NCI-H1417 (cell line): ENCODE data around the gene CHAF1B.

ENCODE experiments used
- DNase-seq, 3 experiments: peaks; one replicate each; lab custom pipeline; 2025; lab: John Stamatoyannopoulos, UW

The CHAF1B gene

DNA sequence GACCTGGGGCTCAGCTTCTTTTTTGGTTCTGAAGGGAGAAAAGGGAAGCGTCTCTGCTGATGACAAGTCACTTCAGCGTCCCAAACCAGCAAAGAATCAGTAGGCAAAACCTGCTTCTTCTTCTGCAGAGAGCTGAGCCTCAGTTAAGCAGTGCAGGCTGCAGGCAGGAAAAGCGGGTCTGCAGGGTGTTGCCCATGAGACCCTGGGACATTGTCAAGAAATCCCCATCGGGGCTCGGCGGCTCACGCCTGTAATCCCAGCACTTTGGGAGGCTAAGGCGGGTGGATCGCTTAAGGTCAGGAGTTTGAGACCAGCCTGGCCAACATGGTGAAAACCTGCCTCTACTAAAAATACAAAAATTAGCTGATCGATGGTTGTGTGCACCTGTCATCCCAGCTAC lies 78.0 kb downstream of the CHAF1B start:
- DNase-seq, result no peak

DNA sequence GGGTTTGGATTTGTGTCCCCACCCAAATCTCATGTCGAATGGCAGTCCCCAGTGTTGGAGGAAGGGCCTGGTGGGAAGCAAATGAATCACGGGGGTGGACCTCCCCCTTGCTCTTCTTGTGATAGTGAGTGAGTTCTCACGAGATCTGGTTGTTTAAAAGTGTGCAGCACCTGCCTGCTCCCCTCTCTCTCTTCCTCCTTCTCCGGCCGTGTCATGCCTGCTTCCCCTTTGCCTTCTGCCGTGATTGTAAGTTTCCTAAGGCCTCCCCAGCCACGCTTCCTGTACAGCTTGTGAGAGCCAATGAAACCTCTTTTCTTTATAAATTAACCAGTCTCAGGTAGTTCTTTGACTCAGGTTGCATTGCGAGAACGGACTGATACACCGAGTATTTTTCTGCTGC lies 78.8 kb downstream of the CHAF1B start:
- no peak for DNase-seq

DNA sequence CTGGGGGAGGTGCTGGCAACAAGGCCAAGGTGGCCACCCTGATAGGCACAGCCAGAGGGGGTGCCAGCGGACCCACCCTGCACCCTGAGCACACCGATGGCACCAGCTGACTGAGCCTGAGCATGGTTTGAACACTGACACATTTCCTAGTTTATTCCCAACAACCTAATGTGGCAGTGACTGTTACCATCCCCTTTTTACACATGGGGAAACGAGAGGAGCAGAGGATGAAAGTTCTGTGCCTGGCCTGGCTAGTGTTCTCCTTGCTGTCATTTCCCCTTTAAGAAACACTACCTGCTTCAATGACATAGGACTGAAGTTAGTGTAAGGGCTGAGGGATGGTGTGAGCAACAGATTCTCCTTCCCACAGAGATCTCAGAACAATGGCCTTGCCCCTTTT lies 79.4 kb downstream of the CHAF1B start:
- DNase-seq, result no peak

DNA sequence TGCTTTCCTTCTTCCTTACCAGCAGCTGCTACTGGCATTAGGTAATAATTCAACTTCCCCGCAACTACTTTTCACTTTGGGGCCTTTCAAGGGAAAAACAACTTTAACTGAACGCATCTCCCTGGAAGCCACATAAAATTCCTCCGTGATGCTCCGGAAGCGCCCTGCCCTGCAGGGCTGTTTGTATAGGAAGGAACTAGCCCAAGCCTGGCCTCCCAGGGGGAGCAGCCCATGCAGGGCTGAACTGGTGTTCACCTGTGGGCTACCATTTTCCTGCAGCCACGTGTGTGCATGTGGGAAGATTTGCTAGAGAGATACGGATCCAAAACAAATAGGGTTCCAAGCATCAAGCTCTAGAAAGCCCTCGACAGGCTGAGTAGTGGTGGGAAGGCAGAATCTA lies 80.3 kb downstream of the CHAF1B start:
- DNase-seq, result no peak

DNA sequence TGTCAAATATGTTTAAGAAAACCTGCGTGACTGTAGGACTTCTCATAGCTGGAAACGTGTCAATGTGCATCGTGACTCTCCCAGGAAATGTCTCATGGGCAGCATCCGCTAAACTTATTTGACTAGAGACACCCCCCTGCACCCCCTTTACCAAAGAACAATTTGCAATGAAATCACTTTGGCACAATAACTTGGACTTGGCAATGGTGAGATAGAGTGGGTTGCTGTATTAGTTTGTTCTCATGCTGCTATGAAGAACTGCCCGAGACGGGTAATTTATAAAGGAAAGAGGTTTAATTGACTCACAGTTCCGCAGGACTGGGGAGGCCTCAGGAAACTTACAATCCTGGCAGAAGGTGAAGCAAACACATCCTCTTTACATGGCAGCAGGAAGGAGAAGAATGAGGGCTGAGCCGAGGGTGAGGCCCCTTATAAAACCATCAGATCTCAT lies 80.9 kb downstream of the CHAF1B start:
- DNase-seq, result no peak
